BLaER1 treated with 17β-estradiol and CSF1 and Interleukin-3, amounts not matched to agents 10 nM and 100 nM (cell line): Measurements from ENCODE around the gene WFIKKN2.

Experiments used
- H3K27ac ChIP-seq, 11 experiments: shearing (Covaris generic); formaldehyde crosslinking; 2 replicates each; pipeline ENCODE4 v1.8.1; 2022
- H3K27me3 ChIP-seq, 11 experiments: shearing (Covaris generic); formaldehyde crosslinking; 2 replicates each; pipeline ENCODE4 v1.8.1; 2022
- H3K36me3 ChIP-seq, 11 experiments: shearing (Covaris generic); formaldehyde crosslinking; 2 replicates each; pipeline ENCODE4 v1.8.1; 2022
- H3K4me1 ChIP-seq, 10 experiments: shearing (Covaris generic); formaldehyde crosslinking; 2 replicates each; pipeline ENCODE4 v1.8.1; 2022
- H3K4me2 ChIP-seq, 11 experiments: shearing (Covaris generic); formaldehyde crosslinking; 2 replicates each; pipeline ENCODE4 v1.8.1; 2022
- H3K4me3 ChIP-seq, 10 experiments: shearing (Covaris generic); formaldehyde crosslinking; 2 replicates each; pipeline ENCODE4 v1.8.1; 2022
- H3K9ac ChIP-seq, 11 experiments: shearing (Covaris generic); formaldehyde crosslinking; 2 replicates each; pipeline ENCODE4 v1.8.1; 2022
- H3K9me3 ChIP-seq, 11 experiments: shearing (Covaris generic); formaldehyde crosslinking; replicated peaks in 1 of 11; 2 replicates each; pipeline ENCODE4 v1.8.1; 2022
- H4K20me1 ChIP-seq, 11 experiments: shearing (Covaris generic); formaldehyde crosslinking; 2 replicates each; pipeline ENCODE4 v1.8.1; 2022
- Cebpa-rat ChIP-seq, 11 experiments: shearing (Covaris generic); IDR thresholded peaks; 2 replicates each; pipeline ENCODE4 v1.8.1; 2022

Gene WFIKKN2

GRCh38 chr17:50863931-50864330 lies 28.5 kb downstream of the WFIKKN2 start:
- Histone ChIP-seq H3K9ac (peak overlapping the region in 10 of 11 experiments; percentile 89 to 99 (median 96); a peak in 14 of 22 replicates), H3K9me3 (no peaks in the 10 kb centered on the region), H3K27me3 (no peaks in the 10 kb centered on the region), H3K4me1 (peaks cover 21 to 36% (median 32%) of the 10 kb centered on the region in 10 experiments), H4K20me1 (peaks cover 32 to 50% (median 39%) of the 10 kb centered on the region in 11 experiments), H3K4me3 (peak overlapping the region; percentile 91 to 100 (median 96); a peak in 17 of 20 replicates), H3K36me3 (peaks cover 16 to 36% (median 28%) of the 10 kb centered on the region in 11 experiments; a peak in 21 of 22 replicates), H3K27ac (no peak overlapping the region), H3K4me2 (peak overlapping the region; percentile 69 to 96 (median 81))
- no peak for TF ChIP-seq Cebpa-rat (IDR thresholded peaks at IDR 0.05)

- peaks cover 26 to 42% (median 36%) of the 10 kb centered on the region in 10 experiments for H3K4me1 ChIP-seq
- peaks cover 16 to 36% (median 28%) of the 10 kb centered on the region in 11 experiments; a peak in 21 of 22 replicates for H3K36me3 ChIP-seq
- no peak for TF ChIP-seq Cebpa-rat (IDR thresholded peaks at IDR 0.05)
- H4K20me1 ChIP-seq, result peaks cover 32 to 50% (median 39%) of the 10 kb centered on the region in 11 experiments
- peak overlapping the region; percentile 86 to 95 (median 90); a peak in 20 of 22 replicates for H3K27ac ChIP-seq
- peak overlapping the region; percentile 91 to 100 (median 96) for H3K4me3 ChIP-seq
- H3K9ac ChIP-seq, result peak overlapping the region; percentile 89 to 99 (median 96)
- no peaks in the 10 kb centered on the region for H3K27me3 ChIP-seq
- H3K9me3 ChIP-seq, result no peaks in the 10 kb centered on the region
- peak overlapping the region; percentile 69 to 96 (median 81) for H3K4me2 ChIP-seq
Measured at GRCh38 chr17:50864747-50865059, 29.3 kb downstream of the WFIKKN2 start.

GRCh38 chr17:50865060-50865867 lies 29.9 kb downstream of the WFIKKN2 start:
- H3K4me2 ChIP-seq, result peak overlapping the region; percentile 69 to 96 (median 81)
- H3K4me1 ChIP-seq, result peaks cover 31 to 47% (median 38%) of the 10 kb centered on the region in 10 experiments
- no peaks in the 10 kb centered on the region for H3K27me3 ChIP-seq
- peak overlapping the region; percentile 89 to 99 (median 96) for H3K9ac ChIP-seq
- no peak for TF ChIP-seq Cebpa-rat (IDR thresholded peaks at IDR 0.05)
- peaks cover 16 to 36% (median 28%) of the 10 kb centered on the region in 11 experiments; a peak in 21 of 22 replicates for H3K36me3 ChIP-seq
- peak overlapping the region; percentile 91 to 100 (median 96) for H3K4me3 ChIP-seq
- H3K9me3 ChIP-seq, result no peaks in the 10 kb centered on the region
- H4K20me1 ChIP-seq, result peaks cover 32 to 50% (median 39%) of the 10 kb centered on the region in 11 experiments
- H3K27ac ChIP-seq, result peak overlapping the region; percentile 86 to 95 (median 90)

GRCh38 chr17:50865868-50866260 lies 30.5 kb downstream of the WFIKKN2 start:
- peak overlapping the region; percentile 86 to 95 (median 90) for H3K27ac ChIP-seq

GRCh38 chr17:50866261-50866949 lies 31.0 kb downstream of the WFIKKN2 start, which contains the start of gene TOB1:
Gene TOB1, minus strand, starts transcription at chr17:50866354. Its CDS starts 2,337 bp downstream, at chr17:50864017.
- no peak for TF ChIP-seq Cebpa-rat (IDR thresholded peaks at IDR 0.05)
- Histone ChIP-seq H4K20me1 (peaks cover 30 to 45% (median 38%) of the 10 kb centered on the region in 11 experiments), H3K4me2 (peak within 1 kb of the TSS; percentile 87 to 97 (median 91)), H3K27me3 (no peaks in the 10 kb centered on the region), H3K9me3 (no peaks in the 10 kb centered on the region), H3K4me3 (peak within 1 kb of the TSS; percentile 91 to 100 (median 96)), H3K9ac (peak within 1 kb of the TSS; percentile 89 to 99 (median 96)), H3K27ac (peak within 1 kb of the TSS; percentile 87 to 98 (median 94)), H3K36me3 (peaks cover 15 to 26% (median 20%) of the 10 kb centered on the region in 11 experiments; a peak in 21 of 22 replicates), H3K4me1 (peaks cover 42 to 58% (median 50%) of the 10 kb centered on the region in 10 experiments)

More at GRCh38 chr17:50865868-50866260, 30.5 kb downstream of the WFIKKN2 start:
- no peak for TF ChIP-seq Cebpa-rat (IDR thresholded peaks at IDR 0.05)
- no peaks in the 10 kb centered on the region for H3K27me3 ChIP-seq
- peaks cover 32 to 50% (median 39%) of the 10 kb centered on the region in 11 experiments for H4K20me1 ChIP-seq
- H3K9me3 ChIP-seq, result no peaks in the 10 kb centered on the region
- peaks cover 16 to 31% (median 25%) of the 10 kb centered on the region in 11 experiments; a peak in 21 of 22 replicates for H3K36me3 ChIP-seq
- peak overlapping the region; percentile 38 to 96 (median 79); a peak in 20 of 22 replicates for H3K4me2 ChIP-seq
- H3K4me1 ChIP-seq, result peaks cover 37 to 53% (median 44%) of the 10 kb centered on the region in 10 experiments
- H3K9ac ChIP-seq, result peak overlapping the region; percentile 89 to 99 (median 96)
- H3K4me3 ChIP-seq, result peak overlapping the region; percentile 91 to 100 (median 96)

GRCh38 chr17:50866950-50867362 lies 31.6 kb downstream of the WFIKKN2 start:
- no peak for TF ChIP-seq Cebpa-rat (IDR thresholded peaks at IDR 0.05)
- Histone ChIP-seq H3K27ac (peak overlapping the region; percentile 86 to 98 (median 94)), H3K4me1 (peaks cover 48 to 64% (median 55%) of the 10 kb centered on the region in 10 experiments), H3K4me2 (peak overlapping the region; percentile 87 to 97 (median 90)), H3K27me3 (no peaks in the 10 kb centered on the region), H3K9ac (peak overlapping the region; percentile 85 to 97 (median 95)), H4K20me1 (peaks cover 25 to 40% (median 36%) of the 10 kb centered on the region in 11 experiments), H3K9me3 (no peaks in the 10 kb centered on the region), H3K36me3 (peaks cover 9 to 20% (median 14%) of the 10 kb centered on the region in 11 experiments; a peak in 21 of 22 replicates), H3K4me3 (peak overlapping the region; percentile 71 to 98 (median 92))

- H4K20me1 ChIP-seq, result peaks cover 22 to 35% (median 33%) of the 10 kb centered on the region in 11 experiments
- H3K27ac ChIP-seq, result peak overlapping the region; percentile 86 to 98 (median 94)
- H3K4me3 ChIP-seq, result peak overlapping the region; percentile 71 to 98 (median 92)
- peak overlapping the region; percentile 85 to 97 (median 95) for H3K9ac ChIP-seq
- peak overlapping the region; percentile 87 to 97 (median 90) for H3K4me2 ChIP-seq
- H3K27me3 ChIP-seq, result no peaks in the 10 kb centered on the region
- H3K4me1 ChIP-seq, result peaks cover 53 to 69% (median 60%) of the 10 kb centered on the region in 10 experiments
- peaks cover 7 to 14% (median 12%) of the 10 kb centered on the region in 11 experiments; a peak in 20 of 22 replicates for H3K36me3 ChIP-seq
- no peaks in the 10 kb centered on the region for H3K9me3 ChIP-seq
- no peak for TF ChIP-seq Cebpa-rat (IDR thresholded peaks at IDR 0.05)
Measured at GRCh38 chr17:50867363-50868139, 32.2 kb downstream of the WFIKKN2 start.

GRCh38 chr17:50868140-50868438 lies 32.7 kb downstream of the WFIKKN2 start:
- Histone ChIP-seq H3K4me2 (peak overlapping the region; percentile 87 to 97 (median 90)), H3K36me3 (peaks cover 2 to 9% (median 7%) of the 10 kb centered on the region in 11 experiments; a peak in 20 of 22 replicates), H3K27me3 (no peaks in the 10 kb centered on the region), H4K20me1 (peaks cover 17 to 30% (median 28%) of the 10 kb centered on the region in 11 experiments), H3K4me1 (peaks cover 53 to 69% (median 61%) of the 10 kb centered on the region in 10 experiments), H3K9ac (peak overlapping the region; percentile 85 to 97 (median 95)), H3K27ac (peak overlapping the region; percentile 86 to 98 (median 94)), H3K4me3 (peak overlapping the region; percentile 71 to 98 (median 92)), H3K9me3 (no peaks in the 10 kb centered on the region)
- TF ChIP-seq Cebpa-rat (IDR thresholded peaks at IDR 0.05), result no peak
